T-helper 9 cell (primary cell): ENCODE measurements around the gene CYB5RL.

ENCODE experiments used
- DNase-seq: peaks from one replicate; pipeline ENCODE4 v3.0.0-alpha.2; 2020

CYB5RL gene

GRCh38 chr1:54157401-54157800 lies 42.4 kb downstream of the CYB5RL start:
- DNase-seq = no peak

- DNase-seq = no peak
Observed at GRCh38 chr1:54156986-54157385, 42.8 kb downstream of the CYB5RL start.

- DNase-seq = no peak
Observed at GRCh38 chr1:54156201-54156600, 43.6 kb downstream of the CYB5RL start.

- DNase-seq = no peak
Observed at GRCh38 chr1:54153535-54154439, 46.0 kb downstream of the CYB5RL start.

GRCh38 chr1:54152696-54153095 lies 47.1 kb downstream of the CYB5RL start, which contains the start of gene CDCP2:
Gene CDCP2, minus strand, starts transcription at chr1:54153000. Its CDS starts 78 bp downstream, at chr1:54152922.
- no peak for DNase-seq

GRCh38 chr1:54151013-54151412 lies 48.8 kb downstream of the CYB5RL start:
- no peak for DNase-seq
